Posterior vena cava (tissue), 2 donors: ENCODE measurements around the gene TNRC6B. TPM values are rescaled to one million over a fixed set of nuclear protein-coding genes. Genes with fewer than 3 reads are reported as not detected.
"Not testable (repeated sequence)": the region's sequence is repeated elsewhere in the genome, so short reads cannot be mapped to it uniquely, and the experiment has no call there.

ENCODE experiments used
- DNase-seq: peaks from one replicate; pipeline ENCODE4 v3.0.0-alpha.2; 2020; ENCODE audit warnings: low spot score
- intact Hi-C, 2 donors: fragments of 100-400 bp; cut with DNase I; formaldehyde crosslinking; loops; one replicate each; pipeline versions ENCODE4 v1.14.1 to v1.14.2; 2022 to 2023
- total RNA-seq, 2 donors: library from RNA; stranded (reverse); fragmentation: NEBNext Ultra II Directional; extraction: Animal tissue kit (Norgen Biotek cat#: 25700); gene quantifications; one replicate each; pipeline ENCODE4 v1.2.1, GENCODE V29; 2021
- donor health status: DM: yes; HTN: yes; CAD: no.
- donor health status: DM: yes; HTN: yes; CAD: no.

The TNRC6B gene
- total RNA-seq, 2 donors from 2014 or later = 44.3 to 44.9 TPM

- DNase-seq = no peak
- intact Hi-C loops = no loop called here
Observed at GRCh38 chr22:40179526-40179925, 1.8 kb downstream of the TNRC6B start.

DNA sequence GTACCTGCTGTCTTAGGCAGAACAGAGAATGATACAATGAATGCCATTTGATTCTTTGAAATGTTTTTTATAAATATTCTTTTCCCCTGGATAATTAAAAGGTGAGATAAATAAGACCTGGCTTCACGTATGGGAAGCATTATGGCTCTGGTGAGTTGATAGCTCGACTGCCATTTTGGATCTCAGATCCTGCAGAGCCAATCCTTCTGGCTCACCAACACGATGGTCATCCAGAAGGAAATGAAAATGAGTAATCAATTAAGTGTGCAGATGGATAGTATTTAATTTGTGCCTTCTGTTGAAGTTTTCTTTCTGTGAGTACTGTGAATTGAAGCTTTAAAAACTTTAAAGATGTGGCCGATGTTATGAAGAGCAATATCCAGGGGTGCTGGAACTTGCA, 2.7 kb downstream of the TNRC6B start:
- intact Hi-C loops = loop anchor here in 1 of 2 donors (5.0 kb wide), 1 partner anchor 1238 kb away; no protein-coding TSS in a partner anchor
- DNase-seq = no peak

- DNase-seq = no peak
- intact Hi-C loops = loop anchor here in 1 of 2 donors (5.0 kb wide), 1 partner anchor 1239 kb away; no protein-coding TSS in a partner anchor
Observed at GRCh38 chr22:40181323-40181722, 3.6 kb downstream of the TNRC6B start.

- DNase-seq = no peak
- intact Hi-C loops = loop anchor here in 1 of 2 donors (5.0 kb wide), 1 partner anchor 1240 kb away; no protein-coding TSS in a partner anchor
Observed at GRCh38 chr22:40182231-40182835, 4.6 kb downstream of the TNRC6B start.

GRCh38 chr22:40183029-40183581, 5.4 kb downstream of the TNRC6B start:
- intact Hi-C loops = loop anchor here in 1 of 2 donors (5.0 kb wide), 1 partner anchor 1241 kb away; no protein-coding TSS in a partner anchor
- DNase-seq = no peak

DNA sequence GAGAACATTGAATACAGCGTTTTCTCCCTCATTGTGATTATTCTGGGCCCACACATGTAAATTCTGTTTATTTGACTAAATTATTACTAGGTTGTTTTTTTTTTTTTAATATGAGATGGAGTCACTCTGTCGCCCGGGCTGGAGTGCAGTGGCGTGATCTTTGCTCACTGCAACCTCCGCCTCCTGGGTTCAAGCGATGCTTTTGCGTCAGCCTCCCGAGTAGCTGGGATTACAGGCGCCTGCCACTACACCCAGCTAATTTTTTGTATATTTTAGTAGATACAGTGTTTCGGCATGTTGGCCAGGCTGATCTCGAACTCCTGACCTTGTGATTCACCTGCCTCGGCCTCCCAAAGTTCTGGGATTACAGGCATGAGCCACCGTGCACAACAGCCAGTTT, 5.9 kb downstream of the TNRC6B start:
- not testable (repeated sequence) for DNase-seq
- intact Hi-C loops = loop anchor here in 1 of 2 donors (5.0 kb wide), 1 partner anchor 1241 kb away; no protein-coding TSS in a partner anchor

DNA sequence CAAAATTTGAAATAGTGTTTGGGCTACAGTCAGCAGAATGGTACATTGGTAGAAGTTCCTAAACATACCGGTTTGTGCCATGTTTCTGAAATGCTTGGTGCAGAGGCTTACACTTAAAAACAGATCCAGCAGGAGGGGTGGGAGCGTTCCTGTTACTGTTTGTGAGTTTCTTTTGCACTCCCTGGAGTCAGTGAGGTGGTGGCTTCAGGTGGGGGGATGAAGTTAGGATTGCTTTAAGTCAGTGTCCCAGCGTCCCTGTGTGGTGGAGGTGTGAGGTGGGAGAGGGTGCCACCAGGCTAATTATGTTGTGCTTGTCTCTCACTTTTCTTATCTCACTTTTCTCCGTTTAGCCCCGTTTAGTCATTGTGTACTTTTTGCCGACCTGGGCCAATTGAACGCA, 9.7 kb downstream of the TNRC6B start:
- intact Hi-C loops = no loop called here
- DNase-seq = no peak

GRCh38 chr22:40189997-40190396, 12.3 kb downstream of the TNRC6B start:
- no peak for DNase-seq
- intact Hi-C loops = no loop called here

DNA sequence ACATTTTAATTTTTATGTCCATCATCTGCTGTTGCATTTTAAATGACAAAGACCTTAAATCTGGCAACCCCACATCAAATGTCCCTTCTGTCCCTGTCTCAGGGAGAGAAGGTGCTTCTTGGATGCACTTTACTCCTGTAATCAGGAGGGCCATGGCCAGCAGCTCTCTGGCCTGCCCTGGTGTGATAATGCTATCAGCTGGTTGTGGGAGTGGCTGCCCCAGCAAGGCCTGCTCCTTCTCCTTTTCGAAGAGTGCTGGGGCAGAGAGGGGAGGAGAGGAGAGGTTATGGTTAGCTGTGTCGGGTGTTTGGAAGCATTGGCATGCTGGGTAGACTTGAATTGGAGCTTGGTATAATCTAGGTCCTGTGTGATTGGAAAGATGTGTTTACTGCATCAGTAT, 12.8 kb downstream of the TNRC6B start:
- DNase-seq = no peak
- intact Hi-C loops = no loop called here

DNA sequence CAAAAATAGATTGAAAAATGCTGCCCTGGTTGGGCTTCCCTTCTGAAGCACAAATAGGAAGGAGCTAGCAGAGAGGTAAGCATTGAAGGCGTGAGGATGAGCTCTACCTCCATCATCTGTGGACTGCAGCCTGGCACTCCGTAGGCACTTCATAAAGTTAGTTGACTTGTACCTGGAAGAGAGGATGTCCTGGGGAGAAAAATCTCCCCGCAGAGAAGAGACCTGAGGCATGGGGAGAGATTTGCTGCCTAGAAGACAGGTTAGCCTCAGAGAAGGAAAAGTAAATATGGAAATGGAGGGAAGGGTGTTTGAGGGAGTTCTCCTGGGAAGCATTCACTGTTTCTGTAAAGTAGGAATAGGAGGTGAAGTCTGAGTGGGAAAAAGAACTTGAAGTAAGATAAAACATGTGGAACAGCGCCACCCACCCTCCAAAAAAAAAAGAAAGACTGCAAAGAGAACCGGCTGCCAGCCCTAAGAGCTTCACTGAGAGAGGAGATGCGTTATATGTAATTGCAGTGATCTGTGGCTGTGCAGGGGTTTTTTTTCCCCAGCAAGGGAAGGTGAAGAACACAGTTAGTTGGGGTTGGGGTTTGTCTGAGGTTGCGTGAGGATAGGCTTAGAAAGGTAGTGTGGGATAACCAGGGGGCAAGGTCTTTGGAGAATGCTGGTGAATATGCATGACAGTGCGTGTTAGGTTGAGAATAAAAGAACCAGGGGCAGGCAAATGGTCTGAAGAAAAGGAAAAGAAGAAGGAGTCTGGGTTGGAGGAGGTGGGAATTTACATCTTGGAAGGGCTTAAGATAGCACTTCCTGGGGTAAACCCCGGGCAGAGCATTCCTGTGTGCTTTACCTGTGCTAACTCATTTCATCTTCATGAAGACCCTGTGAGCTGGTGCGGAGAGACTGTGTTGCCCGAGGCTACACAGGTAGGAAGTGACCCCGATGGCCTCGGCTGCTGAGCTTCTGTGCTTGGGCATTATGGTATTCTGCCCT, 16.0 kb downstream of the TNRC6B start:
- no peak for DNase-seq
- intact Hi-C loops = no loop called here

DNA sequence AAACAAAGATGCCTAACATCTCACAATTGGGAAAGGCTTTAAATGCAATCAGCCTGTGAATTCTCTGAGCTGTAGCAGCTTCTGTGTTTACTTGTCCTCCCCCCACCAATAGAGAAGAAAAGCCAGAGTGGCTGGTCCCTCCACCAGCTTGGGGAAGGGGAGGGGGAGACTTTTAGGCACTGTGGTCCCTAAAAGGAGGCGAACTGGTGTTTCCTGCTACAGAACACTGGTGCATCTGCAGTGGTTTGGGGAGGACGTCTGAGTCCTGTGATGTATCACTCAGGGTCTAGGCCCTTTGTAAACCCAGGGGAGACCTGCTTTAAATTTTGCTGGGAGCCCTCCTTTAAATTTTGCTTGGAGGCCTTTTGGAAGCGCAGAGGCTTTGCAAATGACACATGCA, 16.9 kb downstream of the TNRC6B start:
- DNase-seq = no peak
- intact Hi-C loops = no loop called here

DNA sequence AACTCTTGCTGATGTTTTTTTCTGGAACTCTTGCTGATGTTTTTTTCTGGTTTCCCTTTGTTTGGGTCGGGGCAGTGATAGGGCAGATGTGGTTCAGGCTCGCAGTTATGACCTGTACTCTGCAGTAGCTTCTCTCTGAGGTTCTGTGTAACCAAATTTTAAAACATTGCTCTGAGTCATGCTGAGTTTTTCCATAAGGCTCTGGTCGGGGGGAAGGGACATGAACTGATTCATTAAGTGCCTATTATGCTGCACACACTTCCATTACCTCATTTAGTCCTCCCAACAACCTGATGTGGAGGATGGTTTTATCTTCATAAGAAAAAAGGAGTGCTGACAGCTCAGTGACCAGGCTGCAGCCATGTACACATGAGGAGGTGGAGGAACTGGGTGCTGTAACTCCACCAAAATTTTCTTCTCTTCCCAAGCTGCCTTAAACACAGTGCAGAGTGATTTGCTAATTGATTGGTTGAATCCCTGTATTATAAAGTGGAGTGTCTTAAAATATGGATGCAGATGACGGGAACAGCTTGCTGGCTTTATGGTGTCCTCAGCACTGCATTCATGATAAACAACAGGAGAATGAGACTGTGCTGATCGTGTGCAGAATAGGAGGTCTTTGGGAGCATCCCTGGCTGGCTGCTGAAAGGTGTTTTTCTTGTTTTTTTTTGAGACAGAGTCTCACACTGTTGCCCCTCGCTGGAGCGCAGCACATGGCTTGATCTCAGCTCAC, 19.1 kb downstream of the TNRC6B start:
- intact Hi-C loops = no loop called here
- no peak for DNase-seq

DNA sequence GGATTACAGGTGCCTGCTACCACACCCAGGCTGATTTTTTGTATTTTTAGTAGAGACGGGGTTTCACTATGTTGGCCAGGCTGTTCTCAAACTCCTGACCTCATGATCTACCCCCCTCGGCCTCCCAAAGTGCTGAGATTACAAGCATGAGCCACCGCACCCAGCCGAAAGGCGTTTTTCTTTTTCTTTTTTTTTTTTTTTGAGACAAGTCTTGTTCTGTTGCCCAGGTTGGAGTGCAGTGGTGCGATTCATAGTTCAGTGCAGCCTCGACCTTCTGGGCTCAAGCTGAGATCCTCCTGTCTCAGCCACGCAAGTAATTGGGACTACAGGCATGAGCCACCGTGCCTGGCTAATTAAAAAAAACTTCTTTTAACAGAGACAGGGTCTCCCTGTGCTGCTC, 19.7 kb downstream of the TNRC6B start:
- DNase-seq, intact Hi-C loops: not testable (repeated sequence)

DNA sequence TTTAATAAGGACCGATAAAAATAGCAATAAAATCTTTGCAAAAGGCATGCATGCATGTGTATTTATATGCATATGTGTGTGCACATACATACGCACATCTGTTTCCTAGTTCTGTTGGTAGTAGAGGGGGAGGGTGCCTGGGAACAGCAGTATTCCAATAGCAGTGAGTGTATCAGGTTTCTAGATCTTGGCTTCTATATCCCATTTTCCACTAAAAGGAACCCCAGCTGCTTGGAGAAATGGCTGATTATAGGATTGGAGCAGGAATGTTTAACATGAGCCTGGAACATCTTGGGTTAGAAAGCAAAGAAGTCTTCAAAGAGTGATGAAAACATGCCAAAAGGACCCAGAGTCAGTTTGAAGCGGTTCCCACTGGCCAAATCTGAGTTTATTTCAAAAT, 21.0 kb downstream of the TNRC6B start:
- intact Hi-C loops = no loop called here
- DNase-seq = no peak

GRCh38 chr22:40199223-40199622, 21.5 kb downstream of the TNRC6B start:
- DNase-seq = no peak
- intact Hi-C loops = no loop called here

DNA sequence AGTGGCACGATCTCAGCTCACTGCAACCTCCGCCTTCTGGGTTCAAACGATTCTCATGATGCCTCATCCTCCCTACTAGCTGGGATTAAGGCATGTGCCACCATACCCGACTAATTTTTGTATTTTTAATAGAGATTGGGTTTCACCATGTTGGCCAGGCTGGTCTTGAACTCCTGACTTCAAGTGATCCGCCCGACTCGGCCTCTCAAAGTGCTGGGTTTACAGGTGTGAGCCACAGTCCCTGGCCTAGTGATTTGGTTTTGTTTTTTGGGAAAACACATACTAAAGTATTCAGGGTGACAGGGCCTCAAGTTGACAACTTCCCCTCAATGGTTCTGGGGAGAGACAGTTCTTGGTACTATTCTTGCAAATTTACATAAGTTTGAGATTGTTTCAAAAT, 22.1 kb downstream of the TNRC6B start:
- intact Hi-C loops = no loop called here

GRCh38 chr22:40200795-40201530, 23.2 kb downstream of the TNRC6B start:
- DNase-seq = no peak
- intact Hi-C loops = no loop called here

More for the DNA sequence above, 22.1 kb downstream of the TNRC6B start:
- DNase-seq = no peak

GRCh38 chr22:40202225-40202944, 24.7 kb downstream of the TNRC6B start:
- DNase-seq = no peak
- intact Hi-C loops = no loop called here
